Hepatocyte (in vitro differentiated cells): ENCODE data around the gene CCDC9.

Experiments
- CTCF ChIP-seq: fragments of 200-600 bp; sonication (generic); IDR thresholded peaks from 2 replicates; pipeline ENCODE4 v1.5.1; 2016; ENCODE audit warnings: antibody characterized with exemption, mild to moderate bottlenecking; ENCODE audit not compliant: poor library complexity
- EZH2 ChIP-seq: fragments of 200-600 bp; sonication (generic); IDR thresholded peaks from 2 replicates; pipeline ENCODE4 v1.6.1; 2016; ENCODE audit warnings: antibody characterized with exemption, mild to moderate bottlenecking, borderline replicate concordance
- EZH2phosphoT487 ChIP-seq: fragments of 200-600 bp; sonication (generic); IDR thresholded peaks from one replicate; pipeline ENCODE4 v1.6.1; 2018; ENCODE audit warnings: antibody characterized with exemption, mild to moderate bottlenecking, low read depth, moderate library complexity; ENCODE audit not compliant: unreplicated experiment, severe bottlenecking

DNA sequence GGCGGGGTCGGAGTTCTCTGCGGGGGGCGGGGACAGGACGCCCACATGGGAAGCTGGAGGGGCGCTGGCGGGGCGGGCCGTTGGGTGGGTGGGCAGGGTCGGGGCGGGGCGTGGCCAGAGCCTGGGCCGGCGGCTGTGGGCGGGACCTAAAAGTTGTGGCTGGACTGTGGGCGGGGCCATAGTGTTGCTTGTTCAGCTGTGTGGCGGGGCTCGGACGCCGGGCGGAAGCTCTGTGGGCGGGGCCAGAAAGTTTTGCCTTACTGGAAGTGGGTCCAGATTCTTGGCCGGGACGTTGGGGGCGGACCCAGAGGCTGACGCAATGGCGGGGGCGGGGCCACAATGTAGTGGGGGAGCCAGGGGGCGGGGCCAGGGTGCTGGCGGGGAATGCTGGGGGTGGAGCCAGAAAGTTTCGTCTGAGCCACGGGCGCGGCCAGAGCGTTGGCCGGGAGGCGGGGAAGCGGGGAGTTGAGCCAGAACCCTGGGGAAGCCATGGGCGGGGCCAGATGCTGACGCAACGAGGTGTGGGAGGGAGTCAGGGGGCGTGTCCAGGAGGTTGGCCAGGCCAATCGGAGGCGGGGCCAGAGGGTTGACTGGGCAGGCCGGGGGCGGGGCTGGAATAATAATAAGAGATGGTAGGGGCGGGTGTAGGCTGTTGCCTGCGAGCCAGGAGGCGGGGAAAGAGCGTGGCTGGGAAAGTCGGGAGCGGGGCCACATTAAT, 527 bp downstream of the CCDC9 start:
- no peak for TF ChIP-seq CTCF
- TF ChIP-seq EZH2, result no peak
- TF ChIP-seq EZH2phosphoT487, result no peak
